Activated CD4-positive, CD25-positive, alpha-beta regulatory T cell treated with anti-CD3 and anti-CD28 coated beads, Interleukin-2, amount 50 U/mL, for 16 hours (primary cell): ENCODE data around the gene CCBE1.

Source experiments
- DNase-seq: peaks from one replicate; pipeline ENCODE4 v3.0.0-alpha.2; 2020; ENCODE audit warnings: low read depth, low spot score

The CCBE1 gene

GRCh38 chr18:59498506-59499086 lies 198.6 kb downstream of the CCBE1 start:
- DNase-seq = no peak

GRCh38 chr18:59492756-59493421 lies 204.3 kb downstream of the CCBE1 start:
- DNase-seq = no peak

- DNase-seq = no peak
Observed at GRCh38 chr18:59488899-59489298, 208.3 kb downstream of the CCBE1 start.

- DNase-seq = no peak
Observed at GRCh38 chr18:59485382-59485781, 211.8 kb downstream of the CCBE1 start.

GRCh38 chr18:59484561-59485328 lies 212.5 kb downstream of the CCBE1 start:
- DNase-seq = no peak

- DNase-seq = no peak
Observed at GRCh38 chr18:59484131-59484530, 213.1 kb downstream of the CCBE1 start.

GRCh38 chr18:59481436-59481835 lies 215.8 kb downstream of the CCBE1 start:
- DNase-seq = no peak

- DNase-seq = no peak
Observed at GRCh38 chr18:59479776-59480175, 217.4 kb downstream of the CCBE1 start.

GRCh38 chr18:59478591-59478990 lies 218.6 kb downstream of the CCBE1 start:
- no peak for DNase-seq

GRCh38 chr18:59477849-59478248 lies 219.4 kb downstream of the CCBE1 start:
- DNase-seq = no peak

- no peak for DNase-seq
Observed at GRCh38 chr18:59470561-59471121, 226.6 kb downstream of the CCBE1 start.

GRCh38 chr18:59469463-59470180 lies 227.6 kb downstream of the CCBE1 start:
- DNase-seq = no peak

GRCh38 chr18:59468821-59469220 lies 228.4 kb downstream of the CCBE1 start:
- DNase-seq = no peak

- no peak for DNase-seq
Observed at GRCh38 chr18:59467497-59467896, 229.7 kb downstream of the CCBE1 start.

- no peak for DNase-seq
Observed at GRCh38 chr18:59466980-59467379, 230.2 kb downstream of the CCBE1 start.

GRCh38 chr18:59464486-59464885 lies 232.7 kb downstream of the CCBE1 start:
- DNase-seq = no peak

- no peak for DNase-seq
Observed at GRCh38 chr18:59461171-59461570, 236.1 kb downstream of the CCBE1 start.

- no peak for DNase-seq
Observed at GRCh38 chr18:59460072-59460420, 237.2 kb downstream of the CCBE1 start.

GRCh38 chr18:59459369-59460071 lies 237.7 kb downstream of the CCBE1 start:
- DNase-seq = no peak

- DNase-seq = no peak
Observed at GRCh38 chr18:59458575-59458974, 238.6 kb downstream of the CCBE1 start.

- no peak for DNase-seq
Observed at GRCh38 chr18:59456657-59457056, 240.6 kb downstream of the CCBE1 start.
